GM12865 (cell line): ENCODE measurements around the gene CFAP57.

Experiments used
- DNase-seq: peaks from one replicate; pipeline ENCODE4 v3.0.0; 2010; ENCODE audit warnings: low read depth
- H3K4me3 ChIP-seq: 2 replicates; pipeline ENCODE4 v1.5.1; 2011; ENCODE audit warnings: mild to moderate bottlenecking, low read depth, low read length, control low read depth
- TF ChIP-seq, protein P1 (sequence below): IDR thresholded peaks from 2 replicates; pipeline ENCODE4 v1.5.1; 2011; ENCODE audit warnings: low read length, control low read depth, low read depth, inconsistent platforms; ENCODE audit not compliant: insufficient read depth; ENCODE audit errors: missing control alignments

Gene CFAP57

DNA sequence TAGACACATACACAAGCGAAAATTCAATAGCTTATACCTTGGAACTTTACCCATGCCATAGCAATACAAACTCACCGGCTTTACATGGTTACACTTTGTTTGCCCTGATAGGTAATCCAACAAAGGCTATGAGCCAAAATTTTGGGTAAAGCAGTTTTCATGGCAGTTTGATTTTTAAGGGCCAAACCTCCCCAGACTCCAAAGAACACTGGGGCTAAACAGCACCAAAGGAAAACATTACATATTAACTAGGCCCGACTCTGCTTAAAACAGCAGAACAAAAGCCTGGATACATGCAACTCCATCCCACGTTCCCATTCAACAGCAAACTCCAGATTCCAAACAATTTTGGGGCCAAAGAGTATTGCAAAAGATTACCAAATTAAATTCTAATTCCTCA, 93.3 kb downstream of the CFAP57 start:
- no peak overlapping the region for H3K4me3 ChIP-seq
- TF ChIP-seq, protein P1, sequence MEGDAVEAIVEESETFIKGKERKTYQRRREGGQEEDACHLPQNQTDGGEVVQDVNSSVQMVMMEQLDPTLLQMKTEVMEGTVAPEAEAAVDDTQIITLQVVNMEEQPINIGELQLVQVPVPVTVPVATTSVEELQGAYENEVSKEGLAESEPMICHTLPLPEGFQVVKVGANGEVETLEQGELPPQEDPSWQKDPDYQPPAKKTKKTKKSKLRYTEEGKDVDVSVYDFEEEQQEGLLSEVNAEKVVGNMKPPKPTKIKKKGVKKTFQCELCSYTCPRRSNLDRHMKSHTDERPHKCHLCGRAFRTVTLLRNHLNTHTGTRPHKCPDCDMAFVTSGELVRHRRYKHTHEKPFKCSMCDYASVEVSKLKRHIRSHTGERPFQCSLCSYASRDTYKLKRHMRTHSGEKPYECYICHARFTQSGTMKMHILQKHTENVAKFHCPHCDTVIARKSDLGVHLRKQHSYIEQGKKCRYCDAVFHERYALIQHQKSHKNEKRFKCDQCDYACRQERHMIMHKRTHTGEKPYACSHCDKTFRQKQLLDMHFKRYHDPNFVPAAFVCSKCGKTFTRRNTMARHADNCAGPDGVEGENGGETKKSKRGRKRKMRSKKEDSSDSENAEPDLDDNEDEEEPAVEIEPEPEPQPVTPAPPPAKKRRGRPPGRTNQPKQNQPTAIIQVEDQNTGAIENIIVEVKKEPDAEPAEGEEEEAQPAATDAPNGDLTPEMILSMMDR: no peak
- no peak for DNase-seq

DNA sequence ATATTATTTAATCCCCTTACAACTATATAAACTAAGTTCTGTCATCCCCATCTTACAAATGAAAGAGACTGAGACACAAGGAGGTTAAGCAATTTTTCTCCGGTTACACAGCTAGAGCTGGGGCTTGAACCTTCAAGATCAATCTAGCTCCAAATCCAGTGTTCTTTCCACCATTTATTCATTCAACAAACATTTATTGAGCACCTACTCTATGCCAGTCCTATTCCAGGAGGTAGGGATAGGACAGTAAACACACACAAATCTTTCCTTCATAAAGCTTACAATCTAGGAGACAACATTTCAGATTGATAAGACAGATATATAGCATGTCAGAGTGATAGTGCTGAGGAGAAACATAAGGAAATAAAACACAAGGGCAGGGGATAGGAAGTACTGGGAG, 94.8 kb downstream of the CFAP57 start:
- no peak overlapping the region for H3K4me3 ChIP-seq
- no peak for DNase-seq
- TF ChIP-seq, protein P1: no peak

DNA sequence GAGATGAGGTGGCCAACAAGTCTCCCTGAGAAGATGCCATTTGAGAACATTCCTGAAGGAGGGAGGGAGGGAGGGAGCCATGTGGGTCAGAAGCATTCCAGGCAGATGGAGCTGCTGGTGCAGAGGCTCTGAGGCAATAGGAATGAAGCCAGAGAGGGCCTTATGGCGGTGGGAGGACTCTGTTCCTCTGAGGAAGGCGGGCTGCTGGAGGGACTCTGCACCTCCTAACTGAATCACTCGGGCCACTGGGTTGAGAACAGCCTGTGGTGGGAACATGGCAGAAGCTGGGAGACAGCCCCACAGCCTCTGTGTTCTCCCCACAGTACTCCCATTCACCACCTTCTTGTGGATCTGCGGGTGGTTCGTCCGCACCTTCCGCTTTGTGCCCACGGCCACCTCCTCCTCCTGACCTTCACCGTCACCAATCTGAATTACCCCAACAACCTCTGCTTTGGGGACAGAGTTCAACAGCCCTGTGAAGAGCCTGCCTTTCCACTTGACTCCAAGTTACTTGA, 95.2 kb downstream of the CFAP57 start:
- TF ChIP-seq, protein P1: no peak
- no peak overlapping the region for H3K4me3 ChIP-seq
- no peak for DNase-seq

DNA sequence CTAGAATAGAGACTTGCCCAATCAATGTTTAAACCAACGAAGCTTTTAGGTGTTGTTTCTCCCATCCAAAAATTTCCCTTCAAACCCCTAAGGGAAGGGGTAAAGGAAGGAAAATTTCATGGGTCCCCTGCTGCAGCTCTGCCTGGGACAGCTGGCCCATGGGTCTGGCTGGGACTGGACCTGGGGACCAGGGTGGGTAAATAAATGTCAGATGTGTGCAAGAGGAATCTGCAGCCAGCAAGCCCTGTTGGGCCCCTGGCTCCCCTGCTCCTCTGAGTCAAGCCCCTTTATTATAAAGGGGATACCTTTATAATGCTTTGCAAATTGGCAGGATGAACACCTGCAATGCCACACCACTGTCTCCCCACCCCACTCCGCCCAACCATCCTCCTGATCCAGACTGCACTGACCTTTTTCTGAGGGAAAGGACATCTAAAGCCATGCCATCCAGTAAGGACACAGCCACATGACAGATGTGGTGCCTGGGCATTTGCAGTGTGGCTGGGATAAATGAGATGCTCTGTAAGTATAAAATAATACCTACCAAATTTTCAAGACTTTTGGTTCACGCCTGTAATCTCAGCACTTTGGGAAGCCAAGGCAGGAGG, 95.8 kb downstream of the CFAP57 start:
- no peak for DNase-seq
- no peak overlapping the region for H3K4me3 ChIP-seq
- TF ChIP-seq, protein P1: no peak

DNA sequence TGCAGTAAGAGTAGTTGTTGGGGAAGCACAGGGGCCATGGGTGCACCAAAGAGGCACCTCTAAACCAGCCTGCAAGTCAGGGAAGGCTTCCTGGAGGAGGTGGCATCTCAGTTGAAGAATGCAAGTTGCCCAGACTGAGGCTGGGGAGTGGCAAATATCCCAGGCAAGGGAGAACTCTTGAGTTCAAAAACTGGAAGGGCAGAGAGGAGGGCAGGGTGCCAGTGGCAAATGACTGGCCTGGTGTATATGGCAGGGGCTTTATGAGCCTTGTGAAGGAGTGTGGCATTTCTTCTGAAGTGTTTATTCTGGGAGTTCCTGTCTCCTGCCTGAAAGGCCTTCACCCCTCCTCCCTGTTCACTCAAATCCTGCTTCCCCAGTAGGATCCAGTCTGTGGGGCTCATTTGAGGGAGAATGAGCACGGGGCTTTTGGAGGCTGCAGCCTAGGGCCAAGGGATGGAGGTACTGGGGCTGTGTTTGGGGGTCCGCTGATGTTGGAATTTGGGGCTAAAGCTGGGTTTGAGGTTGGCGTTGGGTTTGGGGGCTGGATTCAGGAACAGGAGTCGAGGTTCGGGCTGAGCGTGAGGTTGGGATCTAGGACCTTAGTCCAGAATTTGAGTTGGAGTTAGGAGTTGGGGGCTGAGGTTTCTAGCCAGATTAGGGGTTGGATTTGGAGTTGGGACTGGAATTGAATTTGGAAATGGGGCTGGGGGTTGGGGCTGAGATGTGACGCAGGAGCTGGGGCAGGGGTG, 97.7 kb downstream of the CFAP57 start, which contains the start of gene TMEM125:
Gene TMEM125, plus strand, starts transcription at position 357 of the 749 bp plus-strand sequence. CDS start 2,740 bp downstream, outside the sequence.
- TF ChIP-seq, protein P1: no peak
- DNase-seq: no peak
- no peak within 1 kb of the TSS for H3K4me3 ChIP-seq

DNA sequence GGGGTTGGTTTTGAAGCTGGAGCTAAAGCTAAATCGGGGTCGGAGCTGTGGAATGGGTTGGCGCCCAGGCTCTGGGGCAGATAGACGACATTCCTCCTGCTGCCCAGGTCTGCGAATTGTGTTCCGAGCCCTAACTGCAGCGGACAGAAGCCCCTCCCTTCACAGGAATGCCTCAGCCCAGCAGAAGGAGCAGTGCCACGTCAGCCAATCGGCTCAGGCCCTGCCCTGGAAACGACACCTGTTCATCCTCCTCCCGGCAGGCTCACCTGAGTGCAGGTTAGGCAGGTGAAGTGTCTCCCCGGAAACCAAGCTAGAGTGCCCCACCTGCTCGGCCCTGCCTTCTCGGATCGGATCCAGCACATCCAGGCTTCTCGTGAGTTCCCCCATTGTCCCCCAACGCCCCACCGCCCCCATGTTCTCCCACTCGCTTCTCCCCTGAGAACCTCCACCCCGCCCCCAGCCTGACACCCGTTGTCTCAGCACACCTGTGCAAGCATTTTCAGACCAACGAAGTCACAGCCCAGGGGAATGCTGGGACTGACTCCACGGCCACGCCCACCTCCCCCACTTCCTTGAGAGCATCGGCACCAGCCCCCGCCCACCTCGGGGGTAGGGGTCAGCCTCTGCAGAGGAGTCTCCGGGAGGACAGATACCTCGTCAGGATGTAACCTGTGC, 98.4 kb downstream of the CFAP57 start:
- TF ChIP-seq, protein P1: no peak
- H3K4me3 ChIP-seq: no peak overlapping the region
- no peak for DNase-seq
